ENCODE results near the gene SPTB.

The SPTB gene

GRCh38 chr14:64789696-64790095 lies 90.0 kb downstream of the SPTB start:
- H3K36me3 ChIP-seq (ENCODE audit: control insufficient read depth, insufficient read depth, low read length) = no peaks in the 10 kb centered on the region

GRCh38 chr14:64788706-64789105 lies 91.0 kb downstream of the SPTB start:
- Histone ChIP-seq H3K27me3 (ENCODE audit: control insufficient read depth, insufficient read depth, low read length) (no peaks in the 10 kb centered on the region), H3K36me3 (ENCODE audit: control insufficient read depth, insufficient read depth, low read length) (no peaks in the 10 kb centered on the region), H3K9ac (ENCODE audit: low read length) (no peak overlapping the region), H3K4me3 (ENCODE audit: low read length) (no peak overlapping the region), H3K27ac (ENCODE audit: low read depth, low read length) (no peak overlapping the region), H3K4me1 (ENCODE audit: control insufficient read depth, insufficient read depth, low read length) (no peaks in the 10 kb centered on the region)

More at GRCh38 chr14:64789696-64790095, 90.0 kb downstream of the SPTB start:
- no peak overlapping the region for H3K27ac ChIP-seq (ENCODE audit: low read depth, low read length)
- H3K9ac ChIP-seq (ENCODE audit: low read length) = no peak overlapping the region
- H3K27me3 ChIP-seq (ENCODE audit: control insufficient read depth, insufficient read depth, low read length) = no peaks in the 10 kb centered on the region
- H3K4me3 ChIP-seq (ENCODE audit: low read length) = no peak overlapping the region
- no peaks in the 10 kb centered on the region for H3K4me1 ChIP-seq (ENCODE audit: control insufficient read depth, insufficient read depth, low read length)

- Histone ChIP-seq H3K4me1 (ENCODE audit: control insufficient read depth, insufficient read depth, low read length) (no peaks in the 10 kb centered on the region), H3K4me3 (ENCODE audit: low read length) (no peak overlapping the region), H3K36me3 (ENCODE audit: control insufficient read depth, insufficient read depth, low read length) (no peaks in the 10 kb centered on the region), H3K27ac (ENCODE audit: low read depth, low read length) (no peak overlapping the region), H3K27me3 (ENCODE audit: control insufficient read depth, insufficient read depth, low read length) (no peaks in the 10 kb centered on the region), H3K9ac (ENCODE audit: low read length) (no peak overlapping the region)
Measured at GRCh38 chr14:64787619-64788018, 92.1 kb downstream of the SPTB start.

GRCh38 chr14:64786296-64787149 lies 93.2 kb downstream of the SPTB start:
- Histone ChIP-seq H3K27me3 (ENCODE audit: control insufficient read depth, insufficient read depth, low read length) (no peaks in the 10 kb centered on the region), H3K36me3 (ENCODE audit: control insufficient read depth, insufficient read depth, low read length) (no peaks in the 10 kb centered on the region), H3K9ac (ENCODE audit: low read length) (no peak overlapping the region), H3K27ac (ENCODE audit: low read depth, low read length) (no peak overlapping the region), H3K4me1 (ENCODE audit: control insufficient read depth, insufficient read depth, low read length) (no peaks in the 10 kb centered on the region), H3K4me3 (ENCODE audit: low read length) (no peak overlapping the region)

GRCh38 chr14:64784006-64784405 lies 95.7 kb downstream of the SPTB start:
- no peaks in the 10 kb centered on the region for H3K4me1 ChIP-seq (ENCODE audit: control insufficient read depth, insufficient read depth, low read length)
- H3K27ac ChIP-seq (ENCODE audit: low read depth, low read length) = no peak overlapping the region
- H3K4me3 ChIP-seq (ENCODE audit: low read length) = no peak overlapping the region
- H3K27me3 ChIP-seq (ENCODE audit: control insufficient read depth, insufficient read depth, low read length) = no peaks in the 10 kb centered on the region
- H3K36me3 ChIP-seq (ENCODE audit: control insufficient read depth, insufficient read depth, low read length) = no peaks in the 10 kb centered on the region
- H3K9ac ChIP-seq (ENCODE audit: low read length) = no peak overlapping the region

GRCh38 chr14:64782196-64782595 lies 97.5 kb downstream of the SPTB start:
- H3K27me3 ChIP-seq (ENCODE audit: control insufficient read depth, insufficient read depth, low read length) = no peaks in the 10 kb centered on the region
- H3K9ac ChIP-seq (ENCODE audit: low read length) = no peak overlapping the region
- H3K4me1 ChIP-seq (ENCODE audit: control insufficient read depth, insufficient read depth, low read length) = no peaks in the 10 kb centered on the region
- no peaks in the 10 kb centered on the region for H3K36me3 ChIP-seq (ENCODE audit: control insufficient read depth, insufficient read depth, low read length)
- no peak overlapping the region for H3K4me3 ChIP-seq (ENCODE audit: low read length)
- H3K27ac ChIP-seq (ENCODE audit: low read depth, low read length) = no peak overlapping the region

GRCh38 chr14:64779472-64779871 lies 100.2 kb downstream of the SPTB start:
- H3K4me3 ChIP-seq (ENCODE audit: low read length) = no peak overlapping the region
- no peaks in the 10 kb centered on the region for H3K27me3 ChIP-seq (ENCODE audit: control insufficient read depth, insufficient read depth, low read length)
- no peak overlapping the region for H3K27ac ChIP-seq (ENCODE audit: low read depth, low read length)
- H3K4me1 ChIP-seq (ENCODE audit: control insufficient read depth, insufficient read depth, low read length) = no peaks in the 10 kb centered on the region
- H3K36me3 ChIP-seq (ENCODE audit: control insufficient read depth, insufficient read depth, low read length) = no peaks in the 10 kb centered on the region
- no peak overlapping the region for H3K9ac ChIP-seq (ENCODE audit: low read length)

- no peak overlapping the region for H3K27ac ChIP-seq (ENCODE audit: low read depth, low read length)
- no peak overlapping the region for H3K9ac ChIP-seq (ENCODE audit: low read length)
- H3K4me1 ChIP-seq (ENCODE audit: control insufficient read depth, insufficient read depth, low read length) = no peaks in the 10 kb centered on the region
- no peaks in the 10 kb centered on the region for H3K36me3 ChIP-seq (ENCODE audit: control insufficient read depth, insufficient read depth, low read length)
- H3K4me3 ChIP-seq (ENCODE audit: low read length) = no peak overlapping the region
- no peaks in the 10 kb centered on the region for H3K27me3 ChIP-seq (ENCODE audit: control insufficient read depth, insufficient read depth, low read length)
Measured at GRCh38 chr14:64778104-64778754, 101.5 kb downstream of the SPTB start.

- Histone ChIP-seq H3K27ac (ENCODE audit: low read depth, low read length) (no peak overlapping the region), H3K36me3 (ENCODE audit: control insufficient read depth, insufficient read depth, low read length) (no peaks in the 10 kb centered on the region), H3K27me3 (ENCODE audit: control insufficient read depth, insufficient read depth, low read length) (no peaks in the 10 kb centered on the region), H3K4me3 (ENCODE audit: low read length) (no peak overlapping the region), H3K4me1 (ENCODE audit: control insufficient read depth, insufficient read depth, low read length) (no peaks in the 10 kb centered on the region), H3K9ac (ENCODE audit: low read length) (no peak overlapping the region)
Measured at GRCh38 chr14:64777461-64777860, 102.2 kb downstream of the SPTB start.

- Histone ChIP-seq H3K4me1 (ENCODE audit: control insufficient read depth, insufficient read depth, low read length) (no peaks in the 10 kb centered on the region), H3K36me3 (ENCODE audit: control insufficient read depth, insufficient read depth, low read length) (no peaks in the 10 kb centered on the region)
Measured at GRCh38 chr14:64775081-64775777, 104.5 kb downstream of the SPTB start.

GRCh38 chr14:64774272-64774671 lies 105.4 kb downstream of the SPTB start:
- H3K4me3 ChIP-seq (ENCODE audit: low read length) = no peak overlapping the region
- H3K27me3 ChIP-seq (ENCODE audit: control insufficient read depth, insufficient read depth, low read length) = no peaks in the 10 kb centered on the region
- H3K9ac ChIP-seq (ENCODE audit: low read length) = no peak overlapping the region
- H3K36me3 ChIP-seq (ENCODE audit: control insufficient read depth, insufficient read depth, low read length) = no peaks in the 10 kb centered on the region
- H3K27ac ChIP-seq (ENCODE audit: low read depth, low read length) = no peak overlapping the region
- no peaks in the 10 kb centered on the region for H3K4me1 ChIP-seq (ENCODE audit: control insufficient read depth, insufficient read depth, low read length)

More at GRCh38 chr14:64775081-64775777, 104.5 kb downstream of the SPTB start:
- Histone ChIP-seq H3K4me3 (ENCODE audit: low read length) (no peak overlapping the region), H3K27ac (ENCODE audit: low read depth, low read length) (no peak overlapping the region), H3K27me3 (ENCODE audit: control insufficient read depth, insufficient read depth, low read length) (no peaks in the 10 kb centered on the region), H3K9ac (ENCODE audit: low read length) (no peak overlapping the region)

GRCh38 chr14:64773577-64773976 lies 106.1 kb downstream of the SPTB start:
- H3K27me3 ChIP-seq (ENCODE audit: control insufficient read depth, insufficient read depth, low read length) = no peaks in the 10 kb centered on the region
- H3K4me3 ChIP-seq (ENCODE audit: low read length) = no peak overlapping the region
- no peak overlapping the region for H3K9ac ChIP-seq (ENCODE audit: low read length)
- no peak overlapping the region for H3K27ac ChIP-seq (ENCODE audit: low read depth, low read length)
- no peaks in the 10 kb centered on the region for H3K36me3 ChIP-seq (ENCODE audit: control insufficient read depth, insufficient read depth, low read length)
- no peaks in the 10 kb centered on the region for H3K4me1 ChIP-seq (ENCODE audit: control insufficient read depth, insufficient read depth, low read length)
